ENCODE measurements around the gene STOML1.
"Not testable (repeated sequence)": the region's sequence is repeated elsewhere in the genome, so short reads cannot be mapped to it uniquely, and the experiment has no call there.

Gene STOML1

DNA sequence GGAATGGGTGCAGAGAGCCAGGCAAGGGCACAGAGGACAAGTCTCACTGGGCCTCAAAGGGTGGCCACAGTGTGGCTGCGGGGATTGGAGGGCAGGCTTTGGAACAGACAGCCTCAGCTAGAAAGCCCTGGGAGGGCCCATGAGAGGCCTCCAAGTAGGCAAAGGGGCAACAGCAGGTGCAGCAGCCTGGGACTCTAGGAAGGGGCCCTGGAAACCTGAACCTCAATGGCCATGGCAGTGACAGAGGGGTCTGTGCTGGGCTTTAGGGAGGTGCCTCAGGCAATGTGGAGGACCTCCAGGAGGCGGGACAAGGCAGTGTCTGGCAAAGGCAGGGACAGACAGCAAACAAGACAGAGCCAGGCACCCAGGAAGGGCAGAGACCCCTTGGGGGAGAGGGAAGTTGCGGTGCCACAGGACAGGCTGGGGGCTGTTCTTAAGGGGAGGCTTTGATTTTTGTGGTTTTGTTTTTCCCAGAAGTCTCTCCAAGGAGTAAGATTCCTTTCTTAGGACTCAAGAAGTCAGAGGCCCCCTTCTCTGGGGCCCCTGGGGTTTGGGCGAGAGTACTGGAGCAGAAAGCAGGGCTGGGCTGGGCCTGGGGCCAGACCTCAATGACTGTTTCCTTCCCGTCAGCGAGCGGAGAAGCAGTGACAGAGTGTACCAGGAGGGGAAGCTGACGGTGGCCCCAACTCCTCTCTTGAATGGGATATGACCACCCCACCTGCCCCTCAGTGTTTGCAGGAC, 9.7 kb downstream of the STOML1 start:
- Histone ChIP-seq H3K36me3 (ENCODE audit: insufficient read depth, low read length) (no peaks in the 10 kb centered on the region), H3K4me3 (peak overlapping the region; percentile 64), H3K27ac (peak overlapping the region; percentile 89), H3K9ac (ENCODE audit: insufficient read length) (peak overlapping the region; percentile 58), H3K9me3 (ENCODE audit: low read depth, low read length) (no peaks in the 10 kb centered on the region)
- DNase-seq (ENCODE audit: low read depth, low spot score) = no peak
- 0 out of 2 replicates have a peak, but pooled peaks have one; percentile 23 for TF ChIP-seq POLR2AphosphoS5 (IDR thresholded peaks at IDR 0.05; ENCODE audit: borderline replicate concordance, low read depth, low read length)
- no peak for TF ChIP-seq EZH2 (IDR thresholded peaks at IDR 0.05)
- no peak for TF ChIP-seq FOXP2 (optimal IDR thresholded peaks at IDR 0.05; ENCODE audit: control extremely low read depth, extremely low read length, insufficient read depth)

DNA sequence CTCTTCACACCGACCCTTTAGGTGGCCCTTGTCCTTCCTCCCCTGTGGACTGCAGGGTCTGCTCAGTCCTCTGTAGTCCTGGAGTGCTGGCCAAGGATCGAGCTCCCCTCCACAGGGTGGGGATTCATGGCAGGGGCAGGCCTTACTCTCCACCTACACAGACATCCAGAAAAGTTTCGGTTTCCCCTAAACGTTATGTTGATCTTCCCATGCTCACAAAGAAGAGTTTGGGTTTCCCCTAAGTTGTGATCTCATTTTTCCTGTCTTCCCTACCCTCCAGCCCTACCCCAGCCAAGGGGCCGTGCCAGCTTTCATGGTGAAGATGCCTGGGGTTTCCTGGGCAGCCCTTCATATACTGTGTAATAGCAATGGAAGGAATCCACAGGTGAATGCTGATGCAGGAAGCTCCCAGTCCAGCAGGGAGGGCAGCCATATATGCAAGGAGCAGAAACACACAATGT, 10.3 kb downstream of the STOML1 start:
- Histone ChIP-seq H3K27ac (peak overlapping the region; percentile 89), H3K9me3 (ENCODE audit: low read depth, low read length) (no peaks in the 10 kb centered on the region), H3K36me3 (ENCODE audit: insufficient read depth, low read length) (no peaks in the 10 kb centered on the region), H3K9ac (ENCODE audit: insufficient read length) (peak overlapping the region; percentile 58), H3K4me3 (peak overlapping the region; percentile 64; the same call in 1 of the 2 replicates)
- TF ChIP-seq POLR2AphosphoS5 (IDR thresholded peaks at IDR 0.05; ENCODE audit: borderline replicate concordance, low read depth, low read length) = no peak
- no peak for TF ChIP-seq FOXP2 (optimal IDR thresholded peaks at IDR 0.05; ENCODE audit: control extremely low read depth, extremely low read length, insufficient read depth)
- TF ChIP-seq EZH2 (IDR thresholded peaks at IDR 0.05) = no peak
- no peak for DNase-seq (ENCODE audit: low read depth, low spot score)

DNA sequence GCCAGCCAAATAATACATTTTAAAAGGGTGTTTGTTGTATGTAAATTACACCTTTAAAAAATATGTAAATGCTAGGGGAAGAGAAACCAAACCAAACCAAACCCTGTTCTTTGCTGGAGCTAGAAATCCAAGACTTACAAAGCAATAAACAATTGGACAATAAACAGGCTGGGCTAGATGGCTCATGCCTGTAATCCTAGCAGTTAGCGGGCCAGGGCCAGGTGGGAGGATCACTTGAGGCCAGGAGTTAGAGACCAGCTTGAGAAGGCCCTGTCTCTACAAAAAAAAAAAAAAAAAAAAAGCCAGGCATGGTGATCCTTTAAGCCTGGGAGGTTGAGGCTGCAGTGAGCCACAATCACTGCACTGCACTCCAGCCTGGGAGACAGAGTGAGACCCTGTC, 12.5 kb downstream of the STOML1 start:
- TF ChIP-seq FOXP2 (optimal IDR thresholded peaks at IDR 0.05; ENCODE audit: control extremely low read depth, extremely low read length, insufficient read depth) (no peak), EZH2 (IDR thresholded peaks at IDR 0.05) (no peak), POLR2AphosphoS5 (IDR thresholded peaks at IDR 0.05; ENCODE audit: borderline replicate concordance, low read depth, low read length) (no peak)
- no peak overlapping the region for H3K9ac ChIP-seq (ENCODE audit: insufficient read length)
- no peak overlapping the region for H3K4me3 ChIP-seq
- no peaks in the 10 kb centered on the region for H3K9me3 ChIP-seq (ENCODE audit: low read depth, low read length)
- no peaks in the 10 kb centered on the region for H3K36me3 ChIP-seq (ENCODE audit: insufficient read depth, low read length)
- no peak overlapping the region for H3K27ac ChIP-seq
- no peak for DNase-seq (ENCODE audit: low read depth, low spot score)

DNA sequence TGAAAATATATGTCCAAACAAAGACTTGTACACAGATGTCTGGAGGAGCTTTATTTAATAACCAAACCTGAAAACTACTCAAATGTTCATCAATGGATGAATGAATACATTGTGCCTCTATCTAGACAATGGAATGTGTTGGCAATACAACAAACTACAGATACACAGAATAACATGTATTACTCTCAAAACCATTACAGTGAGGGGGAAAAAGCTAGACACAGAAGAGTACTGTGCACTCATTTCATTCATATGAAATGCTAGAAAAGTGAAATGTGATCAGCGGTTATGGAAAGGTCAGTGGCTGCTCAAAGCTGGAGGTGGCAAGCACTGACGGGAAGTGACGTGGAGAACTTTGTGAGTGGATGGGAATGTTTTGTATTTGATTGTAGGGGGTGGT, 13.2 kb downstream of the STOML1 start:
- H3K4me3 ChIP-seq = no peak overlapping the region
- no peak overlapping the region for H3K27ac ChIP-seq
- DNase-seq (ENCODE audit: low read depth, low spot score) = no peak
- no peak for TF ChIP-seq FOXP2 (optimal IDR thresholded peaks at IDR 0.05; ENCODE audit: control extremely low read depth, extremely low read length, insufficient read depth)
- TF ChIP-seq POLR2AphosphoS5 (IDR thresholded peaks at IDR 0.05; ENCODE audit: borderline replicate concordance, low read depth, low read length) = no peak
- no peak for TF ChIP-seq EZH2 (IDR thresholded peaks at IDR 0.05)
- no peaks in the 10 kb centered on the region for H3K36me3 ChIP-seq (ENCODE audit: insufficient read depth, low read length)
- no peak overlapping the region for H3K9ac ChIP-seq (ENCODE audit: insufficient read length)
- no peaks in the 10 kb centered on the region for H3K9me3 ChIP-seq (ENCODE audit: low read depth, low read length)

DNA sequence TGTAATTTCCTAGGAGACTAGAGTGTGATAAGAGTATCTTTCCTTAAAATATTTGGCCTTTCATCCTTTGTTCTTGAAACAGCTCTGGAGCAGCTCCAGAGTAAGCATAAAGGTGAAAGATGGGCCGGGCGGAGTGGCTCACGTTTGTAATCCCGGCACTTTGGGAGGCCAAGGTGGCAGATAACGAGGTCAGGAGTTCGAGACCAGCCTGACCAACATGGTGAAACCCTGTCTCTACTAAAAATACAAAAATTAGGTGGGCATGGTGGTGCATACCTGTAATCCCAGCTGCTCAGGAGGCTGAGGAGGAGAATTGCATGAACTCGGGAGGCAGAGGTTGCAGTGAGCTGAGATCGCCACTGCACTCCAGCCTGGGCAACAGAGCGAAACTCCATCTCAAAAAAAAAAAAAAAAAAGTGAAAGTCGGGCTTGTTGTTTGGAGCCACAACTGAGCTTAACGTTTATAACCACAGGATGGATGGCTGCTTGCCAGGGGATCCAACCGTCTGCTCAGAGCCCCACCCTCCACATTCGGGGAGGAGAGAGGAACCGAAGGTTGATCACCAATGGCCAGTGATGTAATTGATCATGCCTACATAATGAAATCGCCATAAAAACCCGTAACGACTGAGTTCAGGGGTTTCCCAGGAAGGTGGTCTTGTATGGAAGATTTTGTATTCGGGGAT, 16.5 kb downstream of the STOML1 start:
- H3K36me3 ChIP-seq (ENCODE audit: insufficient read depth, low read length); H3K9ac ChIP-seq (ENCODE audit: insufficient read length); H3K9me3 ChIP-seq (ENCODE audit: low read depth, low read length); DNase-seq (ENCODE audit: low read depth, low spot score); H3K4me3 ChIP-seq; H3K27ac ChIP-seq: not testable (repeated sequence)

DNA sequence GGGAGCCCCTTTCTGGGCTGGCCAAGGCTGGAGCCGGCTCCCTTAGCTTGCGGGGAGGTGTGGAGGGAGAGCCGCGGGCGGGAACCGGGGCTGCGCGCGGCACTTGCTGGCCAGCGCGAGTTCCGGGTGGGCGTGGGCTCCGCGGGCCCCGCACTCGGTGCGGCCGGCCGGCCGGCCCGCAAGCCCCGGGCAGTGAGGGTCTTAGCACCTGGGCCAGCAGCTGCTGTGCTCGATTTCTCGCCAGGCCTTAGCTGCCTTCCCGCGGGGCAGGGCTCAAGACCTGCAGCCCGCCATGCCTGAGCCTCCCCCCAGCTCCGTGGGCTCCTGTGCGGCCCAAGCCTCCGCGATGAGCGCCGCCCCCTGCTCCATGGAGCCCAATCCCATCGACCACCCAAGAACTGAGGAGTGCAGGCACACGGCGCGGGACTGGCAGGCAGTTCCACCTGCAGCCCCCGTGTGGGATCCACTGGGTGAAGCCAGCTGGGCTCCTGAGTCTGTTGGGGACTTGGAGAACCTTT, 18.4 kb downstream of the STOML1 start:
- H3K36me3 ChIP-seq (ENCODE audit: insufficient read depth, low read length) = not testable (repeated sequence)

DNA sequence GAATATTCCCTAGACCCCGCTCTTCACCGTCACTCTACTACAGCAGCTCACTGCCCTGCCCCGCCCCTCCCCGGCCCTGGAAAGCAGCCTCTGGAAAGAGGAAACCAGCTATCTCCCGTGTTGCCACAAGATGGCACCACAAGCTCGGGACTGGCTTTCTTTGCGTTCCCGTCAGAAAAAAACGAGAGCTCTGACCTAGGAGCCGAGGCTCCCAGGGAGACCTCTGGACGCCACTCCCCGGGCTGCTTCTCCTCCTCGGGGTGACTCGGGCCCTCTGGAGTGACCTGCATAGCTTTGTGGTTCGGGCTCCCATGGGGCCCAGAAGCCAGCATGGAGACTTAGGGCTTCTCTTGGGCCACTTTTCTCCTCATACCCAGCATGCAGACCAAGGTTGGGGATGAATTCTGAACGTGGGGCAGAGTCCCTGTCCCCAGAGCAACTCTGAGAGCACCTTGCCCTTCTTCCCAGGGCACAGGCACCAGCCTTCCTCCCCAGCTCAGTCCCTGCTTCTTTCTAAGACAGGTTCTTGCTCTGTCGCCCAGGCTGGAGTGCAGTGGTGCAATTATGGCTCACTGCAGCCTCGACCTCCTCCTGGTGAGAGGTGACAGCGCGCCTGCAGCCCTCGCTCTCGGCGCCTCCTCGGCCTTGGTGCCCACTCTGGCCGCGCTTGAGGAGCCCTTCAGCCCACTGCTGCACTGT, 19.0 kb downstream of the STOML1 start:
- no peak for DNase-seq (ENCODE audit: low read depth, low spot score)
- H3K4me3 ChIP-seq = peak overlapping the region; percentile 60
- H3K27ac ChIP-seq = no peak overlapping the region
- no peaks in the 10 kb centered on the region for H3K9me3 ChIP-seq (ENCODE audit: low read depth, low read length)
- no peaks in the 10 kb centered on the region for H3K36me3 ChIP-seq (ENCODE audit: insufficient read depth, low read length)
- TF ChIP-seq EZH2 (IDR thresholded peaks at IDR 0.05) (no peak), FOXP2 (optimal IDR thresholded peaks at IDR 0.05; ENCODE audit: control extremely low read depth, extremely low read length, insufficient read depth) (no peak), POLR2AphosphoS5 (IDR thresholded peaks at IDR 0.05; ENCODE audit: borderline replicate concordance, low read depth, low read length) (no peak)
- H3K9ac ChIP-seq (ENCODE audit: insufficient read length) = no peak overlapping the region

More for the DNA sequence above, 18.4 kb downstream of the STOML1 start:
- not testable (repeated sequence) for H3K4me3 ChIP-seq; H3K9ac ChIP-seq (ENCODE audit: insufficient read length); DNase-seq (ENCODE audit: low read depth, low spot score); H3K9me3 ChIP-seq (ENCODE audit: low read depth, low read length); H3K27ac ChIP-seq

DNA sequence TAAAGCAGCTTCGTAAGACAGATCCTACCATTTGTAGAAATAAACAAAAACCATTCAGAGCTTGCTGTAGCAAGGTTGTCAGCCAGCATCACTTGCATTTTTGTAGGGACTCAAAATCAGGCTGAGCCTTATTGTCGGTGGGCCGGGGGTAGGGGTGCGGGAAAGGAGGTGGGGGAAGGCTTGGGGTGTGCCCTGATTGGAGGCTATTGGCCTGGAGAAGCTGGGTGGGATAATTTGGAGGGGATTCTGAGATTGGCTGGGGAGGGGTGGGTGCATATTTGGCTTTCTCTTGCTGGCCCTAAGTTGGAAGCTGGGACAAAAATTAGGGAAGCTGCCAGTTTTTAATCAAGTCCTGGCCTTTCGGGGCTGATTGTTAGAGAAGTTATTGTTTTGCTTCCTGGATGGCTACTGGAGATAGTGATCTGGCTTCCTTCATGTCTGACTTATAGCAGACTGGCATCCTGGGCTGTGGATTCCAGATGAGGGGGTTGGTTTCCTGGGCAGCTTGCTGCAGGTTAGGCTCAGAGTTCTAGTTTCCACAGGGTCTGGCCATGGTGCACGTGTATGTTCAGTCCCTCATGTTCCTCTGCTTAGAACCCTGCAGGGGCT, 22.8 kb downstream of the STOML1 start:
- H3K27ac ChIP-seq = no peak overlapping the region
- no peak overlapping the region for H3K9ac ChIP-seq (ENCODE audit: insufficient read length)
- DNase-seq (ENCODE audit: low read depth, low spot score) = no peak
- no peaks in the 10 kb centered on the region for H3K9me3 ChIP-seq (ENCODE audit: low read depth, low read length)
- H3K36me3 ChIP-seq (ENCODE audit: insufficient read depth, low read length) = no peaks in the 10 kb centered on the region
- no peak overlapping the region for H3K4me3 ChIP-seq
- TF ChIP-seq POLR2AphosphoS5 (IDR thresholded peaks at IDR 0.05; ENCODE audit: borderline replicate concordance, low read depth, low read length) (no peak), EZH2 (IDR thresholded peaks at IDR 0.05) (no peak), FOXP2 (optimal IDR thresholded peaks at IDR 0.05; ENCODE audit: control extremely low read depth, extremely low read length, insufficient read depth) (no peak)

Measured in SK-N-MC (cell line).